ENCODE measurements around the gene PSMG3.

PSMG3 gene

GRCh38 chr7:1533255-1533546, 36.6 kb downstream of the PSMG3 start:
- DNase-seq (ENCODE audit: low read depth, low spot score) = no peak
- TF ChIP-seq, protein P1, sequence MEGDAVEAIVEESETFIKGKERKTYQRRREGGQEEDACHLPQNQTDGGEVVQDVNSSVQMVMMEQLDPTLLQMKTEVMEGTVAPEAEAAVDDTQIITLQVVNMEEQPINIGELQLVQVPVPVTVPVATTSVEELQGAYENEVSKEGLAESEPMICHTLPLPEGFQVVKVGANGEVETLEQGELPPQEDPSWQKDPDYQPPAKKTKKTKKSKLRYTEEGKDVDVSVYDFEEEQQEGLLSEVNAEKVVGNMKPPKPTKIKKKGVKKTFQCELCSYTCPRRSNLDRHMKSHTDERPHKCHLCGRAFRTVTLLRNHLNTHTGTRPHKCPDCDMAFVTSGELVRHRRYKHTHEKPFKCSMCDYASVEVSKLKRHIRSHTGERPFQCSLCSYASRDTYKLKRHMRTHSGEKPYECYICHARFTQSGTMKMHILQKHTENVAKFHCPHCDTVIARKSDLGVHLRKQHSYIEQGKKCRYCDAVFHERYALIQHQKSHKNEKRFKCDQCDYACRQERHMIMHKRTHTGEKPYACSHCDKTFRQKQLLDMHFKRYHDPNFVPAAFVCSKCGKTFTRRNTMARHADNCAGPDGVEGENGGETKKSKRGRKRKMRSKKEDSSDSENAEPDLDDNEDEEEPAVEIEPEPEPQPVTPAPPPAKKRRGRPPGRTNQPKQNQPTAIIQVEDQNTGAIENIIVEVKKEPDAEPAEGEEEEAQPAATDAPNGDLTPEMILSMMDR (IDR thresholded peaks at IDR 0.05; ENCODE audit: low read depth, low read length) = no peak
- in situ Hi-C loops (cut with HindIII; ENCODE audit: low sequenced_read_pairs) = no loop called here
- H3K4me3 ChIP-seq (ENCODE audit: low read depth, low read length) = peak overlapping the region; percentile 68

- peak; percentile 95 for DNase-seq (ENCODE audit: low read depth, low spot score)
- peak overlapping the region; percentile 68 for H3K4me3 ChIP-seq (ENCODE audit: low read depth, low read length)
- TF ChIP-seq, protein P1 (IDR thresholded peaks at IDR 0.05; ENCODE audit: low read depth, low read length) = no peak
- in situ Hi-C loops (cut with HindIII; ENCODE audit: low sequenced_read_pairs) = no loop called here
Observed at GRCh38 chr7:1532456-1533254, 37.2 kb downstream of the PSMG3 start.

DNA sequence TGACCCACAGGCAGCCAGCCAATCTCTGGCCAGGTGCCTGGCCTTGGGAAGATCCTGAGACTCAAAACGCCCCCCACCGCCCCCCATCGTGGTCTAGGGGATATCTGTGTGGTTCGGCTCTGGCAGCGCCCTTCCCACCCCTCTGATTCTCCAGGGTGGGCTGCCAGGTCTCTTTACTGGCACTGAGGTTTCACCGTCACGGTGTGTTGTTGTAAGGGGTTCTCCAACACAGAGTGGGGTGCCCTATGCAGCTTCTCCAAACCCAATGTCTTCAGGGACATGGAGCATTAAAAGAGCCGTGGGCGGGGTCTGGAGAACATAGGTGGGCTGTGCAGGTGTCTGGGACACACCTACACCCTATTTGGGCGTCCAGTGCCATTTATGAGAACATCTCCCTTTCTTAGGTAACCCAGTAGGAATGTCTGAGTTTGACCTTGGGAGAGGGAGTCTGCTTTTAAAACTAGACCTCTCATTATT, 37.8 kb downstream of the PSMG3 start:
- TF ChIP-seq, protein P1 (IDR thresholded peaks at IDR 0.05; ENCODE audit: low read depth, low read length) = no peak
- H3K4me3 ChIP-seq (ENCODE audit: low read depth, low read length) = peak overlapping the region; percentile 68
- DNase-seq (ENCODE audit: low read depth, low spot score) = no peak
- in situ Hi-C loops (cut with HindIII; ENCODE audit: low sequenced_read_pairs) = no loop called here

DNA sequence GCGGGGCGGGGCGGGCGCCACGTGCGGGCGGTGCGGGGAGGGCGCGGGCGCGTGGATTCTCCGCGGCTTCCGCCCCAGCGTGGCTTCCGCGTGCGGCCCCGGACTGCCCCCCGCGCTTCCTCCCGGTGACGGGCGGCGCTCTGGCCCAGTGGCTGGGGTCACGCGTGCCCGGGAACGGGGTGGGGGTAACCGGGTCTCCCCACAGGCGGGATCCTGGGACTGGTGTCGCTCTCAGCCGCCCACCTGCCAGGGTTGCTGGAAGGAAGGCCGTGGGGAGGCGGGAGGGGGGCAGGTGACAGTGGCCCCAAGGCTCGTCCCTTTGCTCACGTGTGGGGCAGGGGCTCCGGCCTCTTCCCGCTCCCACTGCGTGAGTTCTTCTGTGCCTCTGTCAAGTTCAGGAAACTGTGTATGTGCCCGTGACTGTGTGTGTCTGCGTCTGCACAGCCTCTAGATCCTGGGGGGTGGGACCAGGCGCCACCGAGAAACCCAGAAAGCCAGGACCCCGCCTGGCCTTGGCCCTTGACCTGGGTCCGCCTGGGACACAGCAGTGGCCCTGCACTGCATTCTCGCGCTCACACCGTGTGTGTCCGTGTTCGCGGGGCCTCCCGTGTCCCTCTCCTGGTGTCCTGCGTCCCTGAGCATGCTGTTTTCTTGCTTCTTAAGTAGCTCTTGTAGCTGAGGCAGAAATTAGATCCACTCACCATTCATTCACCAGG, 38.4 kb downstream of the PSMG3 start:
- H3K4me3 ChIP-seq (ENCODE audit: low read depth, low read length) = peak overlapping the region; percentile 68
- peak; percentile 42 for DNase-seq (ENCODE audit: low read depth, low spot score)
- in situ Hi-C loops (cut with HindIII; ENCODE audit: low sequenced_read_pairs) = no loop called here
- TF ChIP-seq, protein P1 (IDR thresholded peaks at IDR 0.05; ENCODE audit: low read depth, low read length) = no peak

- H3K4me3 ChIP-seq (ENCODE audit: low read depth, low read length) = peak overlapping the region; percentile 68
Observed at GRCh38 chr7:1530946-1531262, 38.9 kb downstream of the PSMG3 start.

GRCh38 chr7:1529383-1530116, 40.3 kb downstream of the PSMG3 start:
- no peak overlapping the region for H3K4me3 ChIP-seq (ENCODE audit: low read depth, low read length)
- TF ChIP-seq, protein P1 (IDR thresholded peaks at IDR 0.05; ENCODE audit: low read depth, low read length) = no peak
- no peak for DNase-seq (ENCODE audit: low read depth, low spot score)
- in situ Hi-C loops (cut with HindIII; ENCODE audit: low sequenced_read_pairs) = no loop called here

More at GRCh38 chr7:1530946-1531262, 38.9 kb downstream of the PSMG3 start:
- in situ Hi-C loops (cut with HindIII; ENCODE audit: low sequenced_read_pairs) = no loop called here
- TF ChIP-seq, protein P1 (IDR thresholded peaks at IDR 0.05; ENCODE audit: low read depth, low read length) = no peak
- DNase-seq (ENCODE audit: low read depth, low spot score) = no peak

Measured in astrocyte of the spinal cord (primary cell).